ENCODE measurements around the gene TRAPPC10.

TRAPPC10 gene, protein sequence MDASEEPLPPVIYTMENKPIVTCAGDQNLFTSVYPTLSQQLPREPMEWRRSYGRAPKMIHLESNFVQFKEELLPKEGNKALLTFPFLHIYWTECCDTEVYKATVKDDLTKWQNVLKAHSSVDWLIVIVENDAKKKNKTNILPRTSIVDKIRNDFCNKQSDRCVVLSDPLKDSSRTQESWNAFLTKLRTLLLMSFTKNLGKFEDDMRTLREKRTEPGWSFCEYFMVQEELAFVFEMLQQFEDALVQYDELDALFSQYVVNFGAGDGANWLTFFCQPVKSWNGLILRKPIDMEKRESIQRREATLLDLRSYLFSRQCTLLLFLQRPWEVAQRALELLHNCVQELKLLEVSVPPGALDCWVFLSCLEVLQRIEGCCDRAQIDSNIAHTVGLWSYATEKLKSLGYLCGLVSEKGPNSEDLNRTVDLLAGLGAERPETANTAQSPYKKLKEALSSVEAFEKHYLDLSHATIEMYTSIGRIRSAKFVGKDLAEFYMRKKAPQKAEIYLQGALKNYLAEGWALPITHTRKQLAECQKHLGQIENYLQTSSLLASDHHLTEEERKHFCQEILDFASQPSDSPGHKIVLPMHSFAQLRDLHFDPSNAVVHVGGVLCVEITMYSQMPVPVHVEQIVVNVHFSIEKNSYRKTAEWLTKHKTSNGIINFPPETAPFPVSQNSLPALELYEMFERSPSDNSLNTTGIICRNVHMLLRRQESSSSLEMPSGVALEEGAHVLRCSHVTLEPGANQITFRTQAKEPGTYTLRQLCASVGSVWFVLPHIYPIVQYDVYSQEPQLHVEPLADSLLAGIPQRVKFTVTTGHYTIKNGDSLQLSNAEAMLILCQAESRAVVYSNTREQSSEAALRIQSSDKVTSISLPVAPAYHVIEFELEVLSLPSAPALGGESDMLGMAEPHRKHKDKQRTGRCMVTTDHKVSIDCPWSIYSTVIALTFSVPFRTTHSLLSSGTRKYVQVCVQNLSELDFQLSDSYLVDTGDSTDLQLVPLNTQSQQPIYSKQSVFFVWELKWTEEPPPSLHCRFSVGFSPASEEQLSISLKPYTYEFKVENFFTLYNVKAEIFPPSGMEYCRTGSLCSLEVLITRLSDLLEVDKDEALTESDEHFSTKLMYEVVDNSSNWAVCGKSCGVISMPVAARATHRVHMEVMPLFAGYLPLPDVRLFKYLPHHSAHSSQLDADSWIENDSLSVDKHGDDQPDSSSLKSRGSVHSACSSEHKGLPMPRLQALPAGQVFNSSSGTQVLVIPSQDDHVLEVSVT

DNA sequence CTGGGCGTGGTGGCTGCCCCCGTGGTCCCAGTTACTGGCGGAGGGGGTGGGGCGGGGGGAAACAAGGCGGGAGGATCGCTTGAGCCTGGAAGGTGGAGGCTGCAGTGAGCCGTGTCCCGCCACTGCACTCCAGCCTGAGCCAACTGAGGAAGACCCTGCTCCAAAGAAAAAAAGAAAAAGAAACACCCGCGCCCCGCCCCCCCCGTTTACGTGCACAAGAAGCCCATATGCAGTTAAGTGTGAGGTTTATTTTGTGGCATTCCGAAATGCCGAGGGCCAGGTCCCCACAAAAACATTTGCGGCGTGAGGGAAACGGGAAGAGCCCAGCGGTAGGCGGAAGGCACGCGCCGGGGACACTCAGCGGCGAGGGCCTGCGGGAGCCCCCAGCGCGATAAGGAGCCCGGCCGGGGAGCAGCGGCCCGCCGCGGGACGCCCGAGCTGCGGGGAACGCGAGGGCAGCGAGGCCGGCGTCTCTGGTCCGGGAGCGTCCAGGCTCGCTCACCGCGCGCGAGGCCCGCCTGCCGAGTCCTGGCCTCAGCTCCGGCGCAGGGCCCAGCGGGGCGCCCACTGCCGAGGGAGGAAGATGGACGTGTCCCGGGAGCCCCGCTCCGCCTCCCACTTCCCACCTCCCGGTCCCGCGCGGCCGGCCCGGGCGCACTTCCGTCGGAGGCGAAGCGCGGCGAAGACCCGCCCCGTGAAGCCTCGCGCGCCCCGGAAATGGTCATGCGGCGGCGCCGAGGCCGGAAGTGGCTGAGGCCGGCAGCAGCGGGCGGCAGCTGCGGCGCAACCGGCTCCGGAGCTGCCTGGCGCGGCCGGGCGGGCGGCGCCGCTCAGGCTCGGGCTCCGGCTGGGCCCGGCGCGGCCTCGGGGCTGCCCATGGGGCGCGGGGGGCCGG is at the start of gene TRAPPC10:
TSS of gene TRAPPC10 (plus strand) at position 731 of the 895 bp plus-strand sequence. CDS start 185 bp downstream, outside the sequence.
- peak; percentile 86 for DNase-seq (ENCODE audit: low read depth)

DNA sequence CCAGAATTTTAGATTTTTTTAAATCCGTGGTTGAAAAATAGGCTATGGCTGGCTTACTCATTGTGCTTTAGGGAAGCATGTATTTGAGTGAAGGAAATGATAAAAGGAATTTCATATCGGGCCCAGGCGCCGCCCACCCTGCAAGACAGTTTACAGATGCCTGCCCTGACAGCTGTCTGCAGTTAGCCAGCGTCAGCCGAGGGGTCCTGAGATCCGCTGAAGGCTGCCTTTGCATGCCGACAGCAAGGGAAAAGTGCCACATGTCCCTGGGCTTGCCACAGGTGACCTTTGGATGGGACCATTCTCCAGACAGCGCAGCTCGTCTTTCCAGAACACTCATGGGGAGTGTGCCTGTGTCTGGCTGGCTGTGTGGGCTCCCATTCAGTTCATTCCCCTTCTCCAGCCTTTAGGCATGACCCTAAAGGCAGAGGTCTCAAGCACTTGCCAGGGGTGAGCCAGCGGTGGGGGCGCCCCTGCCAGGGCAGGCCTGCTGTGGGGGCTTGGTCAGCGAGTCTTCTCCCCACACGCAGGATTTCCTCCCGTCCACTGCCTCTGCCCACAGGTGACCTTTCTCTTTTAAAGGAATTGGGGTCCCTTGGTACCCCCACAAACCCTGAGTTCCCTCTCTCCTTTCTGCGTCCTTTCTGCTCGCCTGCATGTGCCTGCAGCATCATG is 46.1 kb upstream of the TRAPPC10 start:
- no peak for DNase-seq (ENCODE audit: low read depth)

DNA sequence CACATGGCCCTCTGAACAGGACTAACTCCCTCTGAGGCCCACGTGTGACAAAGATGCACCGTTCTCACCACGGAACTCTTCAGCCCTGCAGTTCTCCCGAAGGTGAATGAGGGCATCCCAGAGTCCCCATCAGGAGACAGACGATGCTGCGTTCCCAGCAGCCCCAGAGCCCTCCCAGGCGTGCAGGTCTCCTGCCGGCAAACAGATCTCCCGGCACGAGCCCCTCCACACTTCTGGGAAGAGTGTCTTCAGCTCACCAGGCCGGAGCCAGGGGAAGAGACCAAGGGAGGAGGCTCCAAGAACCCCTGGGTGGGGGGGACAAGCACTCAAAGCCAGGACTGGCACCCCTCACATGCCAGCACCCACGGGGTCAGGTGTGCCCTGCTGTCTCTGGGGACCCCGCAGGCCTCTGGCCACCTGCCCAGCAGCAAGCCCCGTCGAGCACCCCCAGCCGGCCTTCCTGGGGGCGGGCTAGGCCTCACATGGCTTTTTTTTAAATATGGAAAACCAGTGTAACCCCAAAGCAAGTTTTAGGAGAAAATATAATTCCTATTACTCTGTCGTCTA is 45.1 kb upstream of the TRAPPC10 start:
- no peak for DNase-seq (ENCODE audit: low read depth)

DNA sequence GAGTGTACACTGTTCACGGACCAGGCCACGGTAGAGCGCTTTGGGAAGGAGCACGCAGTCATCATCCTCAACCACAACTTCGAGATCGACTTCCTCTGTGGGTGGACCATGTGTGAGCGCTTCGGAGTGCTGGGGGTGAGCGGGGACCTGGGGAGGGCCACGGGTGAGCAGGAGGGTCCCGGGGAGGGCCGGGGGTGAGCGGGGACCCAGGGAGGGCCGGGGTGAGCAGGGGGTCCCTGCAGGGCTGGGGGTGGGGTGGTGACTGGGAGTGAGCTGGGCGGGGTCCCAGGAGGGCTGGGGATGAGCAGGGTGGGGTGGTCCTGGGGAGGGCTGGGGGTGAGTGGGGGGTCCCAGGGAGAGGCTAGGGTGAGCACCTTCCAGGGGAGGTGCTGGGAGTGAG is 44.1 kb upstream of the TRAPPC10 start:
- DNase-seq (ENCODE audit: low read depth) = no peak

DNA sequence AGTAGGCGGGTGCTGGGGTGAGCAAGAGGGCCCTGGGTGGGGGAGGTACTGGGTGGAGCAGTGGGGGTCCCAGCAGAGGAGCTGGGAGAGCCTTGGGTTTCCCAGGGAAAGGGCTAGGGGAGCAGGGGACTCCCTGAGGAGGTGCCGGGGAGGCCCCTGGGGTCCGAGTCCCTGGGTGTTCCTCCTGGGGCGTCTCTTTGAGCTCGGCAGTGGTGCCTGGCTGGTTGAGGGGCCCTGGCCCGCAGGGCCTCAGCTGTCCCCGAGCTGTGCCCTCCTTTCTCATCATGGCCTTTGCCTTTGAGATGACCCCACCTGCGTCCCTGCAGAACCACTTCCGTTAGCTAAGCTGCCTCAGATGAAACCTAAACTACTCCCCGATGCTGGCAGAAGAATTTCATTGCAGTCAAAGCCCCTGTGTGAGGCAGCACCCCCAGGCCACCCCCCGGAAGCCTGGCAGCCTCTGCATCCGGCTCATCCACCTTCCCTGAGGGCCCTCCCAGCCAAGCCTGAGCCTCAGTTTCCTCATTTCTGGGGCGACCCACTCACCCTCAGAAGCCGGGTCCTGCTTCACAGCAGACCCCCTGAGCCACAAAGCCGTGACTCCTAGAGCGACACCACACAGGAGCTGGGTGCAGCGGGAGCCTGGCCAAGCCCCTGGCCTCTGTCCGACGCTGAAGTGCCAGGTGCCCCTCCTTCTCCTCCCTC is 43.5 kb upstream of the TRAPPC10 start:
- no peak for DNase-seq (ENCODE audit: low read depth)

DNA sequence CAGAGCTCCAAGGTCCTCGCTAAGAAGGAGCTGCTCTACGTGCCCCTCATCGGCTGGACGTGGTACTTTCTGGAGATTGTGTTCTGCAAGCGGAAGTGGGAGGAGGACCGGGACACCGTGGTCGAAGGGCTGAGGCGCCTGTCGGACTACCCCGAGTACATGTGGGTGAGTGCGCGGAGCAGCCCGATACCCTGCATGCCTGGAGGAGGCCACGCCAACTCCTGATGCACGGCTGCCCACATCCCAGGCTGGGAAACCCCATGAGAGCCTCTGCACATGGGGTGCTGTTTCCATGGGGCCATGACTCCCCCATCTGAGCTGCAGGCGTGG is 43.0 kb upstream of the TRAPPC10 start:
- no peak for DNase-seq (ENCODE audit: low read depth)

DNA sequence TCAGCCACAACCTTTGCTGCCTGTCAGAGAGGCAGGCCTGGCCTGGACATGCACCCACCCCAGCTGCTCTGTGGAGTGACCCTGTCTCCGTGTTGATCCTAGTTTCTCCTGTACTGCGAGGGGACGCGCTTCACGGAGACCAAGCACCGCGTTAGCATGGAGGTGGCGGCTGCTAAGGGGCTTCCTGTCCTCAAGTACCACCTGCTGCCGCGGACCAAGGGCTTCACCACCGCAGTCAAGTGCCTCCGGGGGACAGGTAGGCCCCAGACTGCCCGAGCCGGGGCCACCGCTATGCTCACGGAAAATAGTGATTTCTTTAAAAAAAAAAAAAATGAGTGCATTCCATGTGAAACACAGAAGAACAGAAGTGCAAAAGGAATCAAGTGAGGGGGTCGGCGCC is 41.6 kb upstream of the TRAPPC10 start:
- DNase-seq (ENCODE audit: low read depth) = no peak

DNA sequence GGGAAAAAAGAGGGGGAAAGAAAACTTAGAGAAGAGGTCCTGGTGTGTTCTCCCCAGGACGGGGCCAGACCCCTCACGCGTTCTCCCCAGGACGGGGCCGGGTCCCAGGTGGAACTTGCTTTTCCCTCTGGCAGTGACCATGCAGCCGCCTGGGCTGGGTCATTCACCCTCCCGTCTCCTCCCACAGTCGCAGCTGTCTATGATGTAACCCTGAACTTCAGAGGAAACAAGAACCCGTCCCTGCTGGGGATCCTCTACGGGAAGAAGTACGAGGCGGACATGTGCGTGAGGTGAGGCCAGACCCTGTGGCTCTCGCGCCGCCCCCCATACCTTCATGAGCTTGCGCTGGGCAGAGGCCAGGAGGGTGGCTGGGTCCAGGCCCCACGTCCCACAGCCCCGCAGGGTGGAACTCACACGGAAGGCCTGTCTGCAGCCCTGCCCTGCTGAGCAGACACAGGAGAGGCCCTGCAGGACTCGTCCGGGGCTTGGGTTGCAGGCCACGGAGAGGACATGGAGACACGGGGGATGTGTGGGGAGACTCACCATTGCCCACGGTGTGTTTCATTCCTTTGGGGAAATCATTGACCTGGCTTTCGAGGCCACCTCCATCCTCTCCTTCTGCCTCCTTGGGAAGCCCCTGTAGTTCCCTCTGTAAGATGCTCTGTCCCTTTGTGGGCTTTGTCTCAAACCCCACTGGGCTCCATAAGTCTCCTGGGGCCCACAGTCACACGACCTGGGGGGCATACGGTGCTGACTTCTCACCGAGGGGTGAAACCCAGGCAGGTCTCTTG is 40.7 kb upstream of the TRAPPC10 start:
- DNase-seq (ENCODE audit: low read depth) = no peak

DNA sequence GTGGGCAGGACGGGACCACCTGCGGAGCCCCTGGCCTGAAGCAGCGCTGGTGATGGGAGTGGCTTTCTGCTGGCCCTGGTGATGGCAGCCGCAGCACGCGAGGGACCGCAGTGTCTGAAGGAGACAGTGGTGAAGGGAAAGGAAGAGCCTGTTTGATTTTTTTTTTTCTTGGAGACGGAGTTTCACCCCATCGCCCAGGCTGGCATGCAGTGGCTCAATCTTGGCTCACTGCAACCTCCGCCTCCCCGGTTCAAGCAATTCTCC is 40.2 kb upstream of the TRAPPC10 start:
- DNase-seq (ENCODE audit: low read depth) = no peak

DNA sequence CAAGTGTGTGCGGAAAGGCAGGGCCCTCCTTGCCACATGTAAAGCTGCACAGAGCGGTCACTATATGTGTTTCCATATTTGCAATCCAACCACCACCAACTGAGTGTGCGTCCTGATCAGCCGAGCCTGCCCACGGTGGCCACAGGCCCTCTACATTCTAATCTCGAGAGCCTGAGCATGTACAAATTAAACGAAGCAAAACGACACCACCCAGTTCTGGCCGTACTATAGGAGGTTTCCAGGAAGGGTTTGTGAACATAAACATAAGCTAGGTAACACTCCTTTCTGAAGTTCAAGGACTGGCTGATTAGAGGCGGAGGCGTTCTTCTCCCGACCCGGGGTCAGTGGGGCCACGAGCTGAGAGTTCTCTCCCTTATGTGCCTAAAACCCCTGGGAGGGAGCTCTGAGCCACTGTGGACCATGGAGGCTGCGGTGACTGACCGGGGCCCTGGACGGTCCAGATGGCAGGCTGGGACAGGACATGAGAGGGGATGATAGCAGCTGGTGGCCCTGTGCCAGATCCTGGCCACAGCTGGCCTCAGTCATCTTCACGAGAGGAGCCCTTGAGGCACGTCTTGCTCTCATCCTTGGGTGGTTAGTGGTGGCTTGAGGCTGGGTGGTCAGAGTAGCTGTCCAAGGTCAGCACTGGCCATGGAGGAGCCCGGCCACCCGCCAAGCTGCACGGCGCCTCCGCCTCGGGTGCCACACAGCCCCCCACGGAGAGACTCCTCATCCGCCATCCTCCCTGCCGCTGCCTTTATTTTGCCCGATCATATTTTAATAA is 39.1 kb upstream of the TRAPPC10 start:
- no peak for DNase-seq (ENCODE audit: low read depth)

DNA sequence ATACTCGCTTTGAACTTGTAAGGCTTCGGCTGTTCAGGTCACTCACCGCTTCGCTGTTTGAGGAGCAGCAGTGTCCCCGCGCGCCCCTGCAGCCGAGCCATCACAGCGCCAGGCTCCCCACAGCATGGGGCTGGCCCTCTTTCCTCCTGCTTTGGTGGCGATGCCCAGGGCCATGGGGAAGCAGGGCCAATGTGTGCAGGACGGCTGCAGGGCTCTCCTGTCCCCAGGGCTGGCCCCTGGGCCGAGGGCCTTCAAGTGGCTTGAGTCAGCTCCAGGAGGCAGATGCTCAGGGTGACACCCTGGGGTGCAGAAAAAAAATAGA is 38.5 kb upstream of the TRAPPC10 start:
- DNase-seq (ENCODE audit: low read depth) = no peak

DNA sequence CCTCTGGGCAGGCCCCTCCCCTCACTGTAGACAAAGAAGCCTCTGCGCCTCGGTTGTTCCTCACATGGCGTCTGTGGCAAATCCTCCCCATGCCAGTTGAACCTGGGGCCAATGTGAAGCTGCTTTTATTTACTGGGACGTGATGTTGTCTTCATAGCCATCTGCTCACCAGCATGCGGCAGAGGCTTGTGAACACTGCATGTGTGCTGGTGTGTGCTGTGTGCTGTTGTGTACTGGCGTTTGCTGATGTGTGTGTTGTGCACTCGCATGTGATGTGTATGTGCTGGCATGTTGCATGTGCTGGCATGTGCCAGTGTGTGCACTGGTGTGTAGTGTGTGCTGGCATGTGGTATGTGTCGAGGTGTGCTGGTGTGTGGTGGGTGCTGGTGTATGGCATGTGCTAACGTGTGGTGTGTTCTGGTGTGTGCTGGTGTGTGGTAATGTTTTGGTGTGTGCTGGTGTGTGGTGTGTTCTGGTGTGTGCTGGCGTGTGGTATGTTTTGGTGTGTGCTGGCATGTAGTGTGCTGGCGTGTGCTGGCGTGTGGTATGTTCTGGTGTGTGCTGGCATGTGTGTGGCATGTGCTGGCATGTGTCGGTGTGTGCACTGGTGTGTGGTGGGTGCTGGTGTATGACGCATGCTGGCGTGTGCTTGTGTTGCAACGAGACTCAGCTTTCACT is 37.2 kb upstream of the TRAPPC10 start:
- DNase-seq (ENCODE audit: low read depth) = no peak

DNA sequence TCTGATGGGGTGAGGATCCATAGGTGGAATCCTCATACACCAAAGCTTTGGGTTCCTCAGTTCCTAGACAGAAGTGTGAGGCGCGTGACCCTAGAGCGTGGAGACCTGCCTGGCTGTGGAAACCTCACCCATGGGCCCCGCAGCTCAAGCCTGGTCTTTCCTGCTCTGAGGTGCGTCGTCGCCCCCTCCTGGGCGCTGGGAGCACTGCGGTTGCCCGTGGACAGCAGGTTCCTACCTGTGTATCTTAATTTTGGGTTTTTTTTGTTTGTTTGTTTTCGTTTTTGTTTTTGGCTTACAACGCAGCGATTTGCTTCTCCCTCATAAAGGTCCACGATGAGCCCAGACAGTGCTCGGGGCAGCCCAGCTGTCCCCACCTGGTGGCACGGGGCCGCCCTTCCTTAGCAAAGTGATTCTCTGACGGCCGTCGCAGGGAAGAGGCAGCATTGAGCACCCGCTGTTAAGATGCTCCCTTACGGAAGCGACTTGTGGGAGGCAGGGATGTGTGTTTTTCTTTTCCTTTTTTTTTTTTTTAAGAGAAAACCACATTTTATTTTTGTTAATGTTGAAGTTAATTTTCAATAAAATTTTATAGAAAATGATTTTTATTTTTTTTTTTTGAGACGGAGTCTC is 36.5 kb upstream of the TRAPPC10 start:
- DNase-seq (ENCODE audit: low read depth) = peak; percentile 79

DNA sequence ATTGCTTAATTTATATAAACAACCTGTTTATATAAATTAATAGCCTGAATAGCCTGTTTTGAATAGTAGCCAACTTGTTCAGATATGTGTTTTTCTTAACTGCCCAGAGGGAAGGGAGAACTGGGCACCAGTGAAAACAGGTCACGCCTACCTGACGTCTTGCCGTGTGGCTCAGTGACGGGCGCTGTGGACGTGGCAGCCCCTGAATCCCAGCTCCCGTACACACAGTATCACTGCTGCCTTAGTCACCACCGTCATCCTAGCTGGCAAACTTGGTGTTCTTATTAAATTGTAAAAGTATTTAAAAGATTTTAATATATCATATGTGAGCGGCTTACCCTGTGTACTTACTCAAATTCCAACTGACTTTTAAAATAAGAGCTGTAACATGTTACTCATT is 35.4 kb upstream of the TRAPPC10 start:
- DNase-seq (ENCODE audit: low read depth) = no peak

DNA sequence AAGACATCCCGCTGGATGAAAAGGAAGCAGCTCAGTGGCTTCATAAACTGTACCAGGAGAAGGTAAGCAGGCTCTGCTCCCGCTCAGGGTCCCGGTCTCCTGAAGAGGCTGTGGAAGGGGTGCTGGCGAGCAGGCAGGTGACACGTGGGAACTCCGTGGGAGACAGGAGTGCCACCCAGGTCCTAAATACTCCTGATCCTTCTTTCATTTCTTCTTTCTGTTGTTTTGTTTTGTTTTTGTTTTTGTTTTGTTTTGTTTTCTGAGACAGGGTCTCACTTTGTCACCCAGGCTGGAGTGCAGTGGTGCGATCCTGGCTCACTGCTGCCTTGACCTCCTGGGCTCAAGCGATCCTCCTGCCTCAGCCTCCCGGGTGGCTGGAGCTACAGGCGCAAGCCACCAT is 34.0 kb upstream of the TRAPPC10 start:
- DNase-seq (ENCODE audit: low read depth) = no peak

DNA sequence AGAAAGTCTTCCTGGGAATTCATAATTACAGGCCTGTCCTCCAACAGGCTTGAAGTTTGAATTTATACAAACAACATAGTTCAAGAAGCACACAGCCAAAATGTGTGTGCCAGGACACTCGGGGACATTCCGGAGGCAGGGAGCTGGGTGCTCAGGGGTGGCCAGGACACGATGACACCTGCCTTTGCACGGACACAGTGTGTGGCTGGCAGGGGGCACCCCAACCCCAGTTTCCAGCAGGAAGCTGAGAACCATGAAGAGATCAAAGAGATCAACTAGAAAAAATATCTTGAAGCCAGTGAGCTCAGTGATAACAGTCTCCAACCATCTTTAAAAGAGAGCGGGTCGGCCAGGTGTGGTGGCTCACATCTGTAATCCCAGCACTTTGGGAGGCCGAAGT is 32.5 kb upstream of the TRAPPC10 start:
- DNase-seq (ENCODE audit: low read depth) = no peak

DNA sequence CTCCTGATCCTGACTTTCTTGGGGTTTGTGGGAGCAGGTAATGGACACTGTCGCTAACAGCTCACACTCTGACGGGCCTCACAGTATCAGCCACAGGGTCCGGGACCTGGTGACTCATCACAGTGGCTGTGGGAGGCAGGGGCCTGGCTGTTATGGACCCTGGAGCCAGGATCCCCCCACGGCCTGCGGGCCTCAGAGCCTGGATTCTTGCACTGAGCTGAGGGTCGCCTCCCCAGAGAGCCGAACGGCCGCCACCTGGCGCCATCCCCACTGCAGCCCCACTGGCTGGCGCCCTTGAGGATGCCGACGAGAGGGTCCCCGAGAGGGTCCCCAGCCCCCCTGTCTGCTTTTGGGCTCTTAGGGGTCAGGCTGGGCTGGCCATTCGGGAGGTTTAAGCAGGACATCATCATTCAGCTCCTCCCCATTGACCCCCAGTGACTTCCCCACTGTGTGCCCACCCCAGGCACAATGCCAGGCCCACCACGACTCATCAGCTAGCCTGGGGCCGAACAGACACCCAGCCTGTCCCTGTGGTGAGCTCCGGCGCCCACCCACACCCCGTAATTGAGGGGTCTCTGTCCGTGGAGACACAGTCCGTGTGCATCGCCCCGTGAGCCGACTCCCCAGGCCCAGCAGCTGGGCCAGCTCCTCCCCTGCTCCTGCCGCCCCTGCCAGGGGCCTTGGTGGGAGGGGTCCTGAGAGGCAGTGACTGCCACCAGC is 30.8 kb upstream of the TRAPPC10 start:
- DNase-seq (ENCODE audit: low read depth) = no peak

All from activated T-cell treated with anti-CD3 and anti-CD28 coated beads for 48 hours (primary cell).